H4 (cell line): ENCODE data around the gene ADSS1. TPM values are rescaled to one million over a fixed set of nuclear protein-coding genes. Genes with fewer than 3 reads are reported as not detected.

Source experiments
- DNase-seq: peaks from one replicate; pipeline ENCODE4 v3.0.0-alpha.2; 2015; ENCODE audit warnings: low spot score
- total RNA-seq: library from RNA; depleted of rRNA; stranded (reverse); fragments of >200 nt; shearing (Covaris generic); gene quantifications from 2 replicates; pipeline ENCODE4 v1.2.3, GENCODE V29; 2014

The ADSS1 gene
- total RNA-seq, 1 experiment from 2014 or later, result 3.7 TPM

DNA sequence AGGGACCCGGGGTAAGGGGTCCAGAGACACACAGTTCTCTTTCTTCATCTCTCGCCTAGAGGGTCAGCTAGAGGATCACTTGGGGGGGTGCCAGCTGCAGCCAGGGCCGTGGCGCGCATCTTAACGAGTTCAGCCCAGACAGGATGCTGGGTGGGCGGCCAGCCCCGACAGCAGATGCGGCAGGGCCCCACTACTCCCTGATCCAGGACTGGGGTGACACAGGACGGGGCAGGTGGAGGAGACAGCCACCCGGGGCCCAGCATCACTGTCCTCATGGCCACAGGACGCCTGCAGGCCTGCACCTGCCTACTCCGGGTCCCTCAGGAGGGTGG is 58.7 kb downstream of the ADSS1 start:
- DNase-seq, result no peak

DNA sequence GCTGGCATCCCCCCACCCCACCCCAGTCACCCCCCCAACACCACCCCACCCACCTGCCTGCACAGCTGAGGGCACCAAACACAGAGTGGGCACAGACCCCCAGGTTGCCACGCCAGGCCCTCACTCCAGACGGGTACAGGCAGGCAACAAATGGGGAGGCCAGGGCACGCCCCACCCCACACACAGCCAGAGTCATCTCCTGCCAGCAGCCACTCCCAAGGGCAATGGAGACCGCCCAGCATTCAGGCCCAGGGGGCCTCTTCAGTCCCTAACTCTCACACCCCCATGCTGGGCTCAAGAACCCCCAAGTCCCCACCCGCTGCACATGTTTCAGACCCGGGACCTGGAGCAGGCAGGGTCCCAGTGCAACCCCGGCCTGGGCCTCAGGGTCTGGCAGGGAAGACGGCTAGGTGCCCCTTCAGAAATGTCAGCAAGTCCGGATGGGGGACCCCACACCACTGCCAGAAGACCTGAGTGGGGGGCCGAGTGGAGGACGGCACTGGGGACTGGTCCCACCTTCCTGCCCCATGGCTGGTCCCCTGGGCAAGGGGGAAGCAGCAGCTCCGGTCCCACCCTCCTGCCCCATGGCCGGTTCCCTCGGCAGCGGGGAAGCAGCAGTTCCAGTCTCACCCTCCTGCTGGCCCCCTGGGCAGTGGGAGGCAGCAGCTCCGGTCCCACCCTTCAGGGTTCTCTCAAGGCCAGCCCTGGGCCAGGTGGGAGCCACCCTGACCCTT is 59.6 kb downstream of the ADSS1 start:
- DNase-seq, result no peak

DNA sequence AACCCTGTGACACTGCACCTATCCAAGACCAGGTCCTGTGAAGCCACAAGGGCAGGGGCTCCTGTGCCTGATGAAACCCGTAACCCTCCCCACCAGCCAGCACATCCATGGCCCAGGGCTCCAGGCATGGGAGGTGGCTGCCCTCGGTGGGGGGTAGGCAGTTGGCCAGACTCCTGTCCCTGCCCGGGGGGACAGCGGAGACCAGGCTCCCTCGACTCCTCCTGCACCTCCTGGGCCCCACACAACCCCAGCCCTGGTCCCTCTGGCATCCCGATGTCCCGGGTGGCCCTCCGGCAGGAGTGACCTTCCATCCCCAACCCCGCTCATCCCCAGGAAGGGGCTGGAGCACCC is 60.2 kb downstream of the ADSS1 start:
- no peak for DNase-seq

DNA sequence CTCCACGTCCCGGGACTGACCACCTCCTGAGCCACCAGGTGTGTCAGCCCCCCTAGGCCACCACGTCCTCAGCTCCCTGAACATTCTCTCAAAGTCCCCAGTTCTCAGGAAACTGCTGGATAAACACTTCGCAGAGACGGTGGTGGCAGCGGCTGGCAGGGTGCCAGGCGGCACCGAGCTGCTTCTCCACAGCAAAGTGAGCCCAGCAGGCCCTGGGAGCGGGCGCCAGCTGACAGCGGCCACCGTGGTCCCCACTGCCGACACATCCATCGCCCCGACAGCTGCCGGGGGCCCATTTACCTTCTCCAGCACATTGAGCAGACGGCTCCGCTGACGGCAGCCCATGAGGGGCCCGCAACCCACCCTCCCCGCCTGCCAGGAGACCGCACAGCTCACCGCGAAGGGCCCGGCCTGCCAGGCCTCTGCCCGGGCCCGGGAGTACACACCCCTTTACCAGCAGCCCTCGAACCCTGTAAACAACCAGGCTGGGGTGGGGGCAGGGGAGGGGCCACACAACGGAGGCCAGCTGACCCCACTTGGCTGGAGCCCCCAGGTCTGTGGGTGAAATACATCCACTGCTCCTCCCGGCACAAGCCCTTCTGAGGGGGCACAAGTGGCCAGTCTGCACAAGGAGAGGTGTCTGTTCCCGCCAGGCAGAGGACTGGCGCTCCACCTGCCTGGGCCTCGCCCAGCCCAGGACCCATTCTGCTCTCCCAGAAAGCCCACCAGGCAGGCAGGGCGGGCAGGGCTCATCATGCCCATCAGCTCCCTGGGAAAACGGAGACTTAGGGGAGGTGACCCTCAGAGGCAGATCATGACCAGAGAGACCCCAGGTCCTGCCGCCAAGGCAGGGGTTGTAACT is 61.0 kb downstream of the ADSS1 start:
- DNase-seq, result no peak

DNA sequence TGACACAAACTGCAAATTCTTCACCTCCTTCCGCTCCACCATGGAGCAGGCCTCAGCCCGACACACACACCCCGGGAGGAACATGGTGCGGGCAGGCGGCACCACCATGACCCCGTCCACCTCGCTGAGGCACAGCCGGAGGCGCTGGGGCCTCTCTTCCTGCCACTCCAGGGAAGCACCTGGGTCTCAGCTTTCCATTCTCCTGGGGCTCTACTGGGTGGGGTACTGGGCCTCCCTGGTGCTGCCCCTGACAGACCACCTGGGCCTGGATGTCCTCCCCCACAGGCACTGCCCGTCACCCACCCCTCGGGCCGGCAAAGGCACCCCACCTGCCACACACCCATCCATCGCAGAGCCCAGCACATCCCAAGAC is 61.7 kb downstream of the ADSS1 start:
- no peak for DNase-seq

DNA sequence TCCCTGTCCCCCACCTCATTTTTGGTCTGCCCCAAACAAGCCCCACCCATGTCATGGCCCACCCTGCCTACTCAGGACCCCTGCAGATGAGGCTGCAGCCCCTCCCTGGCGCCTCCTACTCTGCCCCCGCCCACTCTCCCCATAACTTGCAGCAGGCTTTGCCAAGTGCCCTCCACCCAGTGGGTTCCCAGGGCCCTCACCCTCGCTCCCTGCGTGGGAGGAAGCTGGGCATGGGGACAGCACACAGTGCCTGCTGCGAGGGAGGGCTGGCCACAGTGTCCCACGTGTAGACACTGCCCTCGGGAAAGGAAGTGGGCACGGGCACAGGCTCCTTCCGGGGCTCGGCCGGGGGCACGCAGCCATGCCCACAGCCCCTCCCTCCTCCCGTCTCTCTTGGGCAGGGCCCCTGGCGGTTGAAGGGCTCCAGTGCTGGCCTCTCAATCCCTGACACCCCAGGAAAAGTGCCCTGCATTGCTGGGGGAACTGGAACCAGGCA is 62.1 kb downstream of the ADSS1 start:
- DNase-seq, result no peak

DNA sequence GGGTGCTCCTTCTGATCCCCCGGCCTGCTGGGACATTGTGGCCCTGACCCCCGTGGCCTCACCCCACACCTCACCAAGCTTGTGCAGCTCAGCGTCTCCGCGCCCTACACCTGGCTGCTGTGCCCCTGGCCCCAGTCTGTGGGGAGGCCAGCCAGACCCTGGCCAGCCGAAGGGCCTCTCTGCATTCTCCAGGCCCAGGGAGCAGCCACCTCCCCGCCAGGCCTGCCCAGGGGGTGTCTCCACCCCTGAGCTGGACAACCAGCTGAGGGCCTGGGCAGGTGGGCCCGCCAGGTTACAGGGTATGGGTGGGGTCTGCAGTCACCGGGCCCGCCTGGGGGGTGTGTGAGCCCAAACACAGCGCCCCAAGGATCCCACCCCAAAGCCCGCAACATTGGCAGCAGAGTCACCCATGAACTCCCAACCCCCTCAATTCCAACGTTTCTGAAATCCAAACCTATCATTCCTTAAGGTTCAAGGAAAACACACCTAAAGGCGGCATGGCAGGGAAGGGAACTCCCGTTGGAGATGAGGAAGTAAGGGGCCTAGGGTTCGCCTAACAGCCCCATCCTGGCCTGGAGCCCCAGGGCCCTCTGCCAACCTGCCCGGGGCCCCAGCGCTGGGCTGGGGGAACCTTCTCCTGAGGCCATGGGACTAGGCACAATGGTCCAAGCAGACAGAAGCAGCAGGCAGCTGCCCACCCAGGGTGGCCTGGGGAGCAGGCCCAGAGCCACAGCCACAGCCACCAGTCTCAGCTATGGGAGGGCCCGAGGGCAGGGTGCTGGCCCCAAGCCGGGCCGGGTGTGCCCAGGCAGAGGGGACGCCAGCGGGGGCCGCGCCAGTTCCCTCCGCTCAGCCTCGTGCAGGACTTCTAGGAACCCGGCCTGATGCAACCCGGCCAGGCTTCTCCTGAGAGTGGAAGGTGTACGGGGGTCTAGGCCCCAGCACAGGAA is 63.0 kb downstream of the ADSS1 start:
- no peak for DNase-seq

DNA sequence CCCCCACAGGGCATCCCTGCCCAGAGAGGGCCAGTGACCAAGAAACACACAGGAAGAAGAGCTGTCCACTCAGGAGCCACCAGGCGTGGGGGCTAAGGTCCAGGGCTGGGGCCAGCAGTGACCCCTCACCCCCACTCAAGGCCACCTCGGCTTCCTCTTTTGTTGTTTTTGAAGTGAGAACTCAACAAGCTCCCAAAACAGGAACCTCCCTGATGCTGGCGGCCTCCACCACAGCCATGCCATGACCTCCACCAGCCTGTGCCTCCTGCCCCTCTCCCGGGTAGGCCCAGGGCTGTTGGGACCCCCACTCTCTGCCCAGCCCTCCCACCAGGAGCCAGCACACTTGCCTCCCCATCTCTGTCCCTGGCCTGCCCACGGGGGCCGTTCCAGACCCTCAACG is 63.7 kb downstream of the ADSS1 start:
- DNase-seq, result no peak

DNA sequence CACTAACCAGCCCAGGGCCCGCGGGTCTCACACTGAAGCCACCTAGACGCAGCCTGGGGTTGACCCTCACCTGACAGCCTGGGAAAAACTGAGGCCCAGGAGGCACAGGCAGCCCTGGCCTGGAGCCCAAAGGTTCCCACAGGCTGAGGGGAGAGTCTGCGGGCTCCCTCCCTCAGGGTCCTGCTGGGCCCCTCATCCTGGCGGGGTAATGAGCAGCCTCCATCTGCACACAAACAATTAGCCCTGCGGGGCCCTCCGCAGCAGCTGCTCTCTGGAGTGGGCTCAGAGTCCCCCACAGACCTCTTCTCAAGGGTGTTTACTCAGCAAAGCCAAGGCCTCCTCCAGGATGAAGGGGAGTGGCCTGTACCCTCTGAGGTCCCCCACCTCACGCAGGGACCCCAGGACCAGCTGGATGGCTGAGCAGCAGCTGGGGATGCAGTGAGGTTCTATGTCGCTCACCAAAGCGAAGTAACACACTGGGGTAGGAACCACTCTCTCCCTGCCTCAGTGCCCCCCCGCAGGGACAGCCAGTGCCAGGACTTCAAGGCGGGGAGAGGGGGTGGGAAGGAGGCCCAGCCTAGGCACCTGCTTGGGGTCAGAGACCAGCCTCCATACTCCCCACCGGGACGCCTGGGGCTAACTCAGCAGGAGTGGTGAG is 64.3 kb downstream of the ADSS1 start:
- DNase-seq, result no peak

DNA sequence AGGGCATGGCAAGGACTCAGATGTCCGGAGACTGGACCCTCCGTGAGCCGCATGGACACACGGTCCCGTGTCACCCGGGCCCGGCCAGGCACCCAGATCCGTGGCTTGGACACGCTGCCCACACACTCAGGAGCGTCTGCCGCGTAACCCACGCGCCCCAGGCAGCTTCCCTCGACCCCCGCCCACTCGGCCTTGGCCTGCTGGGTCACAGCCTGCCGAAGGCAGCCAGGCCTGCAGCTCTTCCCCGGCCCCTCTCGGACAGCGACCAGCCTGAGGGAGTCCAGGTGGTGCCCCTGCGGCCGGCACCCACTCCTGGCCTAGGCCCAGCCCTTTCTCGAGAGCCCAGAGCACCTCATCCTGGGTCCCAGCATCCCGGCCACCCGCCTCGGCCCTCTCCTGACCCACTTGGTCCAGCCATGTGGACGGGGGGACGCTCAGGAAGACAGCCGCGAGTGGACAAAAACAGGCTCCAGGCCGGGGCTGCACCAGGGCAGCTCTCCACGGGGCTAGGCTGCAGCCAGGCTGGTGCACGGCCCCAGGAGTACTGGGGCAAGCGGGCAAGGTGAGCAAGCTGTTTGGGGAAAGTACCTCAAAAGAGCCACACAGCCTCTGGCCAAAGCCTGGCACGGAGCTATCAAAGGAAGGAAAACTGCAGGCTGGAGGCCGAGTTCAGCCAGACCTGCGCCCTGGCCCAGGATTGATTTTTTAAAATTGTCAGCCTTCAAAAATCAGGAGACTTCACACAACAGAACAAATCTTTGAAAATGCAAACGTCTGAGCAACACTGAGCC is 65.0 kb downstream of the ADSS1 start:
- DNase-seq, result no peak

DNA sequence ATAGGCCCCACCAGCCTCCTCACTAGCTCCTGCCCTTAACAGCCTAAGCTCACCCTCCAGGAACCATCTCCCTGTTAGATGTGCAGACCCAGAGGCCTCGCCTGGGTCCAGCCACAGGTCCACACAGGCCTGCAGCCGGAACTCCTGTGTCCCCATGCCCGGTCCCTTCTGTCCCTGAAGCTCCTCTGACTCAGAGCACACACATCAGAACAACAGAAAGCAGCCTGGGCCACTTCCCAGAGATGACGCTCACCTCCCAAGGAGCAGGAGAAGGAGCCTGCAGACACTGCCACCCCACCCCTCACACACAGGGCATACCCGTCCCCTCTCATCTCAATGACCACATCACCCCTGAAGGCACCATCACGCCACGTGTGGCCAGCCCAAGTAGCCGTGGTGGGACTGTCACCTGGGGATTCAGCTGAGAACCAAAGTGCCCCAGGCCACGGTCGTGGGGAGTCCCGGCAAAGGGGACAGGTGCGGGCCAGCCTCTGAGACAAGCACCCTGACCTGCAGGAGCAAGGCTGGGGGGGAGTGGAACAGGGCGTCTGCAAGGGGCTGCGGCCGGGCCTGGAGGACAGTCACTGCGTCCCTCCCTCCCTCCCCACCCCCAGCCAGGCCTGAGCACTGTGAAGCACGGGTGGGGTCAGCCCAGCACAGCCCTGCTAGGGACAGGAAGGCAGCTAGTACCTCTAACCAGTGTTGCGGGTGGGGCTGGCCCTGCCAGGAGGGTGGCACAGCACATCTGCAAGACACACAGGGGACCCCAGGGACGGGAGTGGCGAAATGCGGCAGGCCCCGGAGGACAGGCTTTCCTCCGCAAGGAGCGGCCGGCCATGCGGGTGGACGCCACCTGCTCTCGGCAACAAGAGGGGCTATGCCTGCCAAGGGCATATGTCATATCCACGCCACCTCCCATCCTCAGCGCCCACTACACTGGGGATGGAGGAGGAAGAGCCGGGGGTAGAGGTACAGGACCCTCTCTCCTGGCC is 66.0 kb downstream of the ADSS1 start:
- DNase-seq, result no peak

DNA sequence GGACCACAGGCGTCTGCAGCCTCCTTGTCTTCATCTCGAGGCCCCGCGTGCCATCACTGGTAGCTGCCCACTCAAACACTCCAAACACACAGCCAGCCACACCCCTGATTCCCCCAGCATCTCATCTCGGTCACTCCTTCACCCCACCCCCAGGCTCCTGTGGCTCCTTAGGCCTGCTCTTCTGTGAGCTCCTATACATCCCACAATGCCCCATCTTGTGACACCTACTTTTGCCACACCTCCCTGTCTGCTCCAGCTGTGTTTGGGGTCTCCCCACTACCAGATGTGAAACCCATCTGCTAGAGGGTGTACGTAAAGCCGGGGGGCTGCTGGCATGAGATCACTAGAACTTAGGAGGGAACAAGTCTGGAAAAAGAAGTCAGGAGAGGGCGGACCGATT is 67.4 kb downstream of the ADSS1 start:
- no peak for DNase-seq

DNA sequence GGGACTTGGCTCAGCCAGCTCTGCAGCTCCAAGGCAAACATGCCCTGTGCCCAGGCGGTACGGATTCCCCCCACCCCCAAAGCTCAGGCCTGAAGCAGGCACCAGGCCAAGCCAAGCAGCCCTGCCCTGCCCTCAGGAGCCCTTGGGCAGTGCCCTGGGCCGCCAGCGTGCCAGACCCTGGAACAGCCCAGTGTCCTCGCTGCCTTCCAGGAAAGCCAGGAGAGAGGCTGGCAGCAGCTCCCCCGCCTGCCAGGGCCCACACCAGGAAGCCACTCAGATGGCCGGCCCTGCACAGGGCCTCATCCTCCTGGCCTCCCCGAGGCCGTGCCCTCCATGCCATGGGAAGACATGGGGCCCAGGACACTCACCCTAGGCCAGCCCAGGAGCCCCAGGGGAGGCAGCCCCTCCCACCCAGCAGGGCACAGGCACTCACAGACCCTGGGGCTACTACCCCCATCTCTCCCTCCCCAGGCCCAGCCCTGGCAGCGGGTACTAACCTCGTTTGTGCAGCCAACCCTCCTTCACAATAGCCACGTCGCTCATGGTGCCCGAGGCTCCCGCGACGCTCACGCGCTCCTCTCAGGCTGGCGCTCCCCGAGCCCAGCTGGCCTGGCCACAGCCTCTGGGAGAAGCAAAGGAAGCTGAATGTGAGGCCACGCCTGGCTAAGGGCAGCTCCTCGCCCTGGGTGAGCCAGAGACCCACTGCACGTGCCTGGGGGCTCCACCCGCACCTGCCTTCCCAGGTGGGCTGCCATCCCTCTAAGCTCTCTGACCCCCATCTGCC is 68.3 kb downstream of the ADSS1 start:
- no peak for DNase-seq

DNA sequence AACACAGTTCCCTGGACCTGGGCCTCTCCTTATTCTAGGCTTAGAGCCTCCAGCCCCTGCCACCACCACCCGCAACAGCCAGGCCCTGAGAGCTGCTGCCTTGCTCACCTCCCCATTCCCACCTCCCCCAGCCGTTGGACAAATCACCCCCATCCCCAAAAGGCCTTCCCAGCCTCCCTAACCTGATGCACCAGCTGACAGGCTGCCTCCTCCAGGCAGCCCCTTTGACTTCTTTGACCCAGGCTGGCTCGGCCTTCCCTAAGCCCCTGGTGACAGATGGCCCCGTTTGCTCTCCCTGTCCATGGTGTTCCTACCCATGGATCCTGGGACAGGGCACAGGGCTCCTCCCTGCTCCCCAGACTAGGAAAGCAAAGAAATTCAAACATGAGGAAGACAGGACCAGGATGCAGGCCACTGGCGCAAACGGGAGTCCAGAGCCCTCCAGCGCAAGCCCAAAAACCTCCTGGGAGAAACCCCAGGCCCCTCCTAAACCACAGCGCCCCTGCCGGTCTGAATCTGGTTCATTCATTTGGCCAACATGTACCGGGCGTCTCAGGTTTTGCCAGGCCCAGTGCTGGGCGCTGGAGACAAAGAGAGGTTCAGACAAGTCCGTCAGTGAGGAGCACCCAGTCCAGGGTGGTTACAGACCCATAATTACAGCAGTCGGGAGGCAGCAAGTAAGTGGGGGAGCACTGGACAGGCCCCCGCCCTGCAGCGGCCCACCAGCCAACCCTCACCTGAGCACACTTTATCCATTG is 69.1 kb downstream of the ADSS1 start:
- DNase-seq, result no peak

DNA sequence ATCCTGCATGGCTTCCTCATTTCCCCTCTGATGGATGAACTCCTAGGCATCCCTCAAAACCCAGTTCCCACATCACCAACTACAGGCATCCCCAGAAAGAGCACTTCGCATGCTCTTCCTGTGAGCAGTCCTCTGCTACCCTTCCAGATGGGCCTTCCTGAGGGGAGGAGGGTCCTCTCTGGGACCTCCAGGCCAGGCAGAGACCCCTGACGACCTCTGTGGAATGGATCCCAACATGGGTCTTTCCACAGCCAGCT is 69.6 kb downstream of the ADSS1 start:
- DNase-seq, result no peak

DNA sequence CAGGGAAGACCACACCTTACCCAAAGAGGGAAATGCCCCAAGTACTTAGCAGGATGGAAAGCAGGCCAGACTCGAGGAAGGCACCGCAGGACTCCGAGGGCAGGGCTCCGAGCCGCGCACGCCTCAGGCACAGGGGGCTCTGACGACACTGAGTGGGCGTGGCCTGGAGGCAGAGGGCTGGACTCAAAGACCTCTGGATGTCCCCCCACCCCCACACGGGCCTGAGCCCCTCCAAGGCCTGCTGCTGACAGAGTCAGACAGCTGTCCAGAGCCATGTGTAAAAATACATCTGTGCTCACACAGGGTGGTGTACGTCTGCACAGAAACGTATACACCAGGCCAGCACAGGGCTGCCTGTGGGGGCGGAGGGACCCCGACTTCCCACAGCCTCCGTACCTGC is 70.1 kb downstream of the ADSS1 start:
- peak; percentile 53 for DNase-seq

DNA sequence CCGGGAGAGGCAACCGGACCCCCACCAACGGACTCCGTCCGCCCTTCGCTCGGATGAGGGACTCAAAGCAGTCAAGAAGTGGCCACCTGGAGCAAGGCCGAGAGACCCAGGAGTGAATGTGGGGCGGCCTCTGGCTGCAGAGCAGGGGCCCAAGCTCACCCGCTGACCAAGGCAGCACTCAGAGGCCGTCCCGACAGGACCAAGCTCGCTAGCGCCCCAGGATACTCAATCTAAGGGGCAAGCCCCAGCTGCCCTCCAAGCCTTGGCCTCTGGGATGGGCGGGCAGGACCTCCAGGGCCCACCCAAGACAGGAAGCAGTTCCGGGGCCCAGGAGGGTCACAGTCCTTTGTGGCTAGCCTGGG is 70.6 kb downstream of the ADSS1 start:
- DNase-seq, result no peak

DNA sequence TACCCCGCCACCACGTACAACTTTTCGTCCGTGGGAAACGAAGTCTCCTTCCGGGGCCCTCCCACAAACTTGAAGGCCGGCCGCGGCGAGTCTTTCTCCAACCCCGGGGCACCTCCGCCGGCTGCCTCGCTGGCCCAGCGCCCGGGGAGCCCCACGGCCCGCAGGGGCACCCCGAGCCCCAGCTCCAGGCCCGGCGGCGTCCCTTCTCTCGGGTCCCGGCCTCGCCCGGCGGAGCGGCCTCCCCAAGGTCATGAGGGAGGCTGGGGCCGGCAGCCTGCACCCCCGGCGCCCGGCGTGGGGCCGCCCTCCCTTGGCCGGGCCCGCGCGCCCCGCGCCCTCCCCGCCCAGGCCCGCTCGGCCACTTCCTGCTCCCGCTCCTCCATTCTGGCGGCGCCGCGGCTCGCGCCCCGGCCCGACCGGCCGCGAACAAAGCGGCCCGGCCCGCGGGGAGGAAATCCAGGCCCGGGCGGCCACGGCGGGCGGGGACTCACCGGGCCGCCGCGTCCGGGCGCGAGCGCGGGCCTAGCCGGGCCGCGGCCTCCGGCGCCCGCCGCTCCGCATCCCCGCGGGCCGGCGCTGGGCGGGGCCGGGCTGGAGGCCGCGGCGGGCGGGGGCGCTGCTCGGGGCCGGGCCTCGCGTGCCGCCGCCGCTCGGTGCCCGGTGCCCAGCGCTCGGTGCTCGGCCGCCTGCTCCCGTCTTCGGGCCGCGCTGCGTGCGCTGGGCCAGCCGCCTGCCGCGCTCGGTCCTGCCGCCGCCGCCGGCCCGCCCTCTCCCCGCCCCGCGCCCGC is 71.2 kb downstream of the ADSS1 start, which contains the start of gene AKT1:
Gene AKT1, minus strand, starts transcription at position 756 of the 788 bp plus-strand sequence. CDS start 3,105 bp downstream, outside the sequence.
- DNase-seq, result no peak
